Measurements from ENCODE around the gene CYFIP1. TPM values are rescaled to one million over a fixed set of nuclear protein-coding genes. Genes with fewer than 3 reads are reported as not detected.

Gene CYFIP1
- polyA plus RNA-seq, 2 of the 4 experiments (the other 2 are of a cell fraction), result 68.2 to 69.4 TPM

DNA sequence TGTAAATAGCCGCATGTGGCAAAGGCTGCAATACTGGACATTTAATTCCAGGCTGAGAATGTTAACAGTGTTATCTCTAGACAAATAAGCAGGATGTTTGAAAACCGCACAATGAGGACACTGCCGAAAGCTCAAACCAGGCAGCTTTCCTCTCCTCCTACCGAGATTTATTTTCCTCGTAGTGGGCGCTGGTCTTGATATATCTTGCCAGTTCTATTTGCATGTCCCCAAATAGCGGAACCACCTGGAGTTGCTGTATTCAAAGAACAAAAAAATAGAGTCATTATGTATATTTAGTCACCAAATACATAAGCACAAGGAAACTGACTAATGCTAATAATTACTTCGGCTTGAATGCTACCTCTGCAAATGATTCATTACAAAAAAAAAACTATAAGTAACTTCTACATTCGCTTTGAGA lies 46.5 kb downstream of the CYFIP1 start:
- H3K4me1 ChIP-seq, result 0 out of 3 replicates have a peak, but pooled peaks cover 3% of the 10 kb centered on the region
- H3K9me3 ChIP-seq, result no peaks in the 10 kb centered on the region
- FAIRE-seq (no peak), ATAC-seq (no peak), DNase-seq (ENCODE audit: low read depth in 1 of 2, low spot score in 1 of 2) (no peak)
- H3K27ac ChIP-seq, result no peak overlapping the region
- H3K4me2 ChIP-seq, result no peak overlapping the region
- CTCF ChIA-PET, result no interaction called here
- no peak overlapping the region for H3K4me3 ChIP-seq
- 88% methylated on average over 9 of the region's 9 CpGs for WGBS (ENCODE audit: missing lambda C conversion rate)
- POLR2A ChIA-PET, result no interaction called here
- TF ChIP-seq HEYL (CRISPR knock-in tag; IDR thresholded peaks at IDR 0.05) (no peak), NFE2L2 (conservative IDR thresholded peaks at IDR 0.05; ENCODE audit: low read length) (no peak), CBX8 (IDR thresholded peaks at IDR 0.05) (no peak)

DNA sequence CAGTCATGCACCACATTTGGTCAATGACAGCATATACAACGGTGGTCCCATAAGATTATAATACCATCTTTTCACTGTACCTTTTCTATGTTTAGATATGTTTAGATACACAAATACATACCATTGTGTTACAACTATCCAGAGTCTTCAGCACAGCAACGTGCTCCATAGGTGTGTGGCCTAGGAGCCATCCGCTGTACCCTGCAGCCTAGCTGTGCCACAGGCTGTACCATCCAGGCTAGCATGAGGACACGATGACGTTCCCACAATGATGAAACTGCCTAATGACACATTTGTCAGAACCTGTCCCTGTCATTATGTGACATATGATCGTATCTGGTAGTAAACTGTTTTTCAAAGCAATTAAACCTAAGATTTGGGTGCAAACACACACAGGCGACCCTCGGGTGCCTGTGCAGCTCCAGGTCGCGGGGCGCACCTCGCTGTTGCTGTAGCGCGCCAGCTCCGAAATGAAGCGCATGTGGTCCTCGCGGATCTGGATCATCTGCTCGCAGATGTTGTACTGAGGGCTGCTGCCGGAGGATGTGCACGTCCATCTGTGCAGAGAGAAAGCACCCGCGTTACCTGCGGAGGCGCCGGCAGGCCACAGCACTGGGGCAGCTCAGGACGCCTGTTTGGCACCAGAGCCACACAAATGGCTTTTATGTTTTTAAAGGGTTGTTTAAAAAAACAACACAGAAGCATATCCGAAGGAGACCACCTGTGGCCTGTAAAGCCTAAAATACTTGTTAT lies 48.2 kb downstream of the CYFIP1 start:
- Histone ChIP-seq H3K27ac (no peak overlapping the region), H3K4me1 (0 out of 3 replicates have a peak, but pooled peaks cover 3% of the 10 kb centered on the region), H3K4me2 (no peak overlapping the region), H3K4me3 (no peak overlapping the region), H3K9me3 (no peaks in the 10 kb centered on the region)
- ChIA-PET POLR2A (no interaction called here), CTCF (interaction anchor here (0.7 to 0.9 kb wide), 2 partner anchors 16 to 1936 kb away, joined by 3 read pairs; no protein-coding TSS in a partner anchor)
- TF ChIP-seq CEBPB (IDR thresholded peaks at IDR 0.05), result no peak
- TF ChIP-seq, protein P1, sequence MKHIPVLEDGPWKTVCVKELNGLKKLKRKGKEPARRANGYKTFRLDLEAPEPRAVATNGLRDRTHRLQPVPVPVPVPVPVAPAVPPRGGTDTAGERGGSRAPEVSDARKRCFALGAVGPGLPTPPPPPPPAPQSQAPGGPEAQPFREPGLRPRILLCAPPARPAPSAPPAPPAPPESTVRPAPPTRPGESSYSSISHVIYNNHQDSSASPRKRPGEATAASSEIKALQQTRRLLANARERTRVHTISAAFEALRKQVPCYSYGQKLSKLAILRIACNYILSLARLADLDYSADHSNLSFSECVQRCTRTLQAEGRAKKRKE (CRISPR knock-in tag; IDR thresholded peaks at IDR 0.05; ENCODE audit: low read depth), result no peak
- TF ChIP-seq CHD4 (IDR thresholded peaks at IDR 0.05; ENCODE audit: borderline replicate concordance), result no peak
- TF ChIP-seq, protein P2, sequence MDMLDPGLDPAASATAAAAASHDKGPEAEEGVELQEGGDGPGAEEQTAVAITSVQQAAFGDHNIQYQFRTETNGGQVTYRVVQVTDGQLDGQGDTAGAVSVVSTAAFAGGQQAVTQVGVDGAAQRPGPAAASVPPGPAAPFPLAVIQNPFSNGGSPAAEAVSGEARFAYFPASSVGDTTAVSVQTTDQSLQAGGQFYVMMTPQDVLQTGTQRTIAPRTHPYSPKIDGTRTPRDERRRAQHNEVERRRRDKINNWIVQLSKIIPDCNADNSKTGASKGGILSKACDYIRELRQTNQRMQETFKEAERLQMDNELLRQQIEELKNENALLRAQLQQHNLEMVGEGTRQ (IDR thresholded peaks at IDR 0.05), result no peak
- TF ChIP-seq HOXA7 (CRISPR knock-in tag; IDR thresholded peaks at IDR 0.05), result no peak
- 92% methylated on average over 28 of the region's 28 CpGs for WGBS (ENCODE audit: missing lambda C conversion rate)
- FAIRE-seq (no peak), DNase-seq (ENCODE audit: low read depth in 1 of 2, low spot score in 1 of 2) (no peak), ATAC-seq (0 out of 6 replicates have a peak, but pooled peaks have one; percentile 33 to 55)

DNA sequence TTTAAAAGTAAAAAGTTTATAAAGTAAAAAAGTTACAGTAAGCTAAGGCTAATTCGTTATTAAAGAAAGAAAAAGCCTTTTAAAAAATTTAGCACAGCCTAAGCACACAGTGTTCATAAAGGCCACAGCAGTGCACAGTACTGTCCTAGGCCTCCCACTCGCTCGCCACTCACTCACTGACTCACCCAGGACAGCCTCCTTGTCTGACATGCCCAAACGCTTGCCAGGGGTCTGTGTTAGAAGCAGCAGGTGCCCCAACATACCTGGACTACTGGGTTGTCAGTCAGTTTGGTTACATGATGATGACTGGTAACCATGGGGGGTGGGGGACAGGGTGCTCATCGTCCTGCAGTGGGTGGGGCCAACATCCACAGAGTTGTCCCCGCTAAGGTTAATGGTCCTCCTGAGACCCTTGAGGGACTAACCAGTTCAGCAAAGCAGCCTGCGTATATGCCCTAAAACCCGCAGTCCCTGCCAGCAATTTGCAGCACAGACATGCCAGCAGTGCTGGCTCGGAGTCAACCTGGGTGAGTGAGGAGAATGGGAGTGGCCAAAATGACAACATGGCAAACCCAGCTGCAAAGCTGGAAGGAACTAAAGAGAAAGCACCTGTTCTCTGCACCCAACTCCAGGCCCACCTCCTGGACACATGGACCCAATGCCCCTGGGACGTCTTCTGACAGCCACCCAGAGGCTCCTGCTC lies 49.2 kb downstream of the CYFIP1 start:
- peak; percentile 48 to 67; a peak in 5 of 6 replicates for ATAC-seq
- Histone ChIP-seq H3K4me1 (0 out of 3 replicates have a peak, but pooled peaks cover 3% of the 10 kb centered on the region), H3K9me3 (no peaks in the 10 kb centered on the region), H3K4me2 (no peak overlapping the region), H3K4me3 (no peak overlapping the region), H3K27ac (no peak overlapping the region)
- 80% methylated on average over 10 of the region's 10 CpGs for WGBS (ENCODE audit: missing lambda C conversion rate)
- no peak for DNase-seq (ENCODE audit: low read depth in 1 of 2, low spot score in 1 of 2)
- POLR2A ChIA-PET, result no interaction called here
- CTCF ChIA-PET, result interaction anchor here (0.6 kb wide), 1 partner anchor 59 kb away, joined by 5 read pairs; no protein-coding TSS in a partner anchor
- no peak for FAIRE-seq
- TF ChIP-seq CHD2 (IDR thresholded peaks at IDR 0.05; ENCODE audit: low read length, partially characterized antibody), result no peak
- TF ChIP-seq MAZ (IDR thresholded peaks at IDR 0.05; ENCODE audit: borderline replicate concordance, low read depth, low read length), result no peak
- no peak for TF ChIP-seq CBX2 (IDR thresholded peaks at IDR 0.05; ENCODE audit: borderline replicate concordance, low read depth)
- no peak for TF ChIP-seq POLR2AphosphoS2 (conservative IDR thresholded peaks at IDR 0.05; ENCODE audit: low read length)
- no peak for TF ChIP-seq RNF2 (IDR thresholded peaks at IDR 0.05; ENCODE audit: borderline replicate concordance, low read depth)
- no peak for TF ChIP-seq SREBF2 (IDR thresholded peaks at IDR 0.05)
- no peak for TF ChIP-seq FOSL2 (IDR thresholded peaks at IDR 0.05)
- no peak for TF ChIP-seq FOSL2 (CRISPR knock-in tag; IDR thresholded peaks at IDR 0.05)
- no peak for TF ChIP-seq MAFK (IDR thresholded peaks at IDR 0.05; ENCODE audit: partially characterized antibody)
- TF ChIP-seq NR3C1 (IDR thresholded peaks at IDR 0.05), result no peak
